Mesendoderm (in vitro differentiated cells): Measurements from ENCODE around the gene MLF2.

Experiments used
- DNase-seq: peaks from one replicate; pipeline ENCODE4 v3.0.0; 2013
- H2AK5ac ChIP-seq: 2 replicates; pipeline ENCODE4 v1.6.1; 2013; ENCODE audit warnings: low read length, inconsistent platforms
- H2BK120ac ChIP-seq: 2 replicates; pipeline ENCODE4 v1.6.1; 2013; ENCODE audit warnings: low read depth, mild to moderate bottlenecking, low read length, moderate library complexity, mixed read lengths
- H2BK15ac ChIP-seq: replicated peaks from 2 replicates; pipeline ENCODE4 v1.6.1; 2013; ENCODE audit warnings: low read depth, mild to moderate bottlenecking, moderate library complexity
- H2BK5ac ChIP-seq: 2 replicates; pipeline ENCODE4 v1.6.1; 2013; ENCODE audit warnings: low read length, inconsistent platforms
- H3K18ac ChIP-seq: 2 replicates; pipeline ENCODE4 v1.6.1; 2013; ENCODE audit warnings: mild to moderate bottlenecking, low read length, mixed read lengths
- H3K23ac ChIP-seq: one replicate; pipeline ENCODE4 v1.6.1; 2013; ENCODE audit warnings: low read length
- H3K27ac ChIP-seq: 2 replicates; pipeline ENCODE4 v1.5.1; 2013; ENCODE audit warnings: low read depth, mild to moderate bottlenecking, inconsistent platforms, low read length, moderate library complexity
- H3K27me3 ChIP-seq: 2 replicates; pipeline ENCODE4 v1.6.1; 2013; ENCODE audit warnings: low read length, control low read depth, mild to moderate bottlenecking, inconsistent platforms; ENCODE audit not compliant: insufficient read depth, poor library complexity
- H3K36me3 ChIP-seq: 2 replicates; pipeline ENCODE4 v1.6.1; 2013; ENCODE audit warnings: low read length, inconsistent platforms; ENCODE audit not compliant: control insufficient read depth, insufficient read depth
- H3K4ac ChIP-seq: one replicate; pipeline ENCODE4 v1.6.1; 2013; ENCODE audit warnings: low read depth, mild to moderate bottlenecking, low read length, moderate library complexity
- H3K4me1 ChIP-seq: 2 replicates; pipeline ENCODE4 v1.6.1; 2013; ENCODE audit warnings: low read depth, low read length, inconsistent platforms; ENCODE audit not compliant: control insufficient read depth
- H3K4me2 ChIP-seq: 2 replicates; pipeline ENCODE4 v1.6.1; 2013; ENCODE audit warnings: low read length
- H3K4me3 ChIP-seq: 2 replicates; pipeline ENCODE4 v1.5.1; 2013; ENCODE audit warnings: mild to moderate bottlenecking, low read length
- H3K56ac ChIP-seq: one replicate; pipeline ENCODE4 v1.6.1; 2013; ENCODE audit warnings: low read length
- H3K79me1 ChIP-seq: 2 replicates; pipeline ENCODE4 v1.6.1; 2013; ENCODE audit warnings: low read length, inconsistent platforms
- H3K79me2 ChIP-seq: 2 replicates; pipeline ENCODE4 v1.6.1; 2013; ENCODE audit warnings: mild to moderate bottlenecking, low read length; ENCODE audit not compliant: control insufficient read depth, insufficient read depth
- H3K9ac ChIP-seq: 2 replicates; pipeline ENCODE4 v1.6.1; 2013; ENCODE audit warnings: low read length, inconsistent platforms
- H4K5ac ChIP-seq: one replicate; pipeline ENCODE4 v1.6.1; 2013; ENCODE audit warnings: low read length
- H4K8ac ChIP-seq: one replicate; pipeline ENCODE4 v1.6.1; 2013; ENCODE audit warnings: low read depth, mild to moderate bottlenecking, control low read depth, low read length, moderate library complexity
- WGBS: extraction: QIAGEN DNeasy Blood & Tissue Kit; methylation state at CpG from one replicate; pipeline ENCODE4 v1.1.7; 2013; ENCODE audit warnings: low lambda C conversion rate, missing lambda C conversion rate; ENCODE audit not compliant: insufficient coverage; ENCODE audit errors: extremely low coverage; 5-methylcytosine and 5-hydroxymethylcytosine counted together

The MLF2 gene

DNA sequence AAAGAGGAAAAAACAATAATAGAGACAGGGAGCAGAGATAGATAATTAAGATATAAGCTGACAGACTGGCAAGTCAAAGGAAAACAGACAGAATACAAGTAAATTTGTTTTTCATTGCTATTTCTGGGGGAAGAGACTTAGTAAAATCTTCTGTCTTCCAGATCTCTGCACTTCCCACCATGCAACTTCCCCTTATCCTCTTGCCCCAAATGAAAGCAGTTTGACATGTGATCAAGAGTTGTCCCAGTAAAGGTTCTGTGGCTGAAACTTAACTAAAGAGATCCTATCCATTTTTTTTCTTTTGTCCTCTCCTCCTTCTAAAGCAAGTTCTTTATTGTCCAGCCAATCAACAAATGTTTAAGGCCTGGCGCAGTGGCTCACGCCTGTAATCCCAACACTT, 1.5 kb upstream of the MLF2 start:
- H3K4me1 ChIP-seq: peaks cover 4% of the 10 kb centered on the region
- H3K27me3 ChIP-seq: no peaks in the 10 kb centered on the region
- H3K9ac ChIP-seq: peak overlapping the region; percentile 67
- H3K4me2 ChIP-seq: no peak overlapping the region
- no peak overlapping the region for H4K8ac ChIP-seq
- H3K27ac ChIP-seq: no peak overlapping the region
- no peak overlapping the region for H2AK5ac ChIP-seq
- no peak overlapping the region for H3K23ac ChIP-seq
- peaks cover 10% of the 10 kb centered on the region for H3K79me2 ChIP-seq
- peaks cover 12% of the 10 kb centered on the region for H3K79me1 ChIP-seq
- no CpG with 5 or more reads among the region's 2 CpGs for WGBS
- H3K36me3 ChIP-seq: peaks cover 7% of the 10 kb centered on the region
- no peak overlapping the region for H2BK120ac ChIP-seq
- no peak overlapping the region for H3K18ac ChIP-seq
- no peak overlapping the region for H3K56ac ChIP-seq
- H2BK5ac ChIP-seq: no peak overlapping the region
- H2BK15ac ChIP-seq: no peak overlapping the region
- H4K5ac ChIP-seq: no peak overlapping the region
- H3K4ac ChIP-seq: no peak overlapping the region
- no peak for DNase-seq
- no peak overlapping the region for H3K4me3 ChIP-seq

DNA sequence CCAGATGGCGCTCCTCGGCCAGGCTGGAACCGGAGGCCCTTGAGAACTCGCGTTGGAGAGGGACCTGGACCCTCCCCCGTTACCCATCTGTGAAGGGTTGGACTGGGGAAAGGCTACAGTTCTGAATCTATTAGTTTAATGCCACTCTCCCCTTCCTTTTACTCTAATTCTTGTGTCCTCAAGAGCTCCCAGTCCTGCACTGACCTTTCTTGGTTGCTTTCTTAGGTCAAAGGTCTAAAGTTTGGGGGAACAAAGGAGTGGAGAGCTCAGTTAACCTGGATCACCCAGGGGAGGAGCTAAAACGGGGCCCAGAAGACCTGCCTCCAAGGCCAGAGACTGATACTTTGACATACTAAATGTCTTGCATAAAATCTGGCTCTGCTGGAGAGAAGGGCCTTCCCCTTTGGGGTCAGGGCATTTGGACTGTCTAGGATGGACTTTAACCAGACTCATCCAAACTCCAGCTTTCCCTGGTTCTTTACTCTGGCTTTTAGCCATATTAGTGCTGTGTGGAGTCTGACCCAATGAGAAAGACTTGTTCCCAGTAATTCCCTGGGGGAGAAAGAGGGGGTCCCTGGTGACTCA, 923 bp upstream of the MLF2 start:
- Histone ChIP-seq H3K27ac (no peak overlapping the region), H3K4ac (no peak overlapping the region), H3K79me1 (peaks cover 12% of the 10 kb centered on the region), H2BK5ac (no peak overlapping the region), H2AK5ac (no peak overlapping the region), H3K56ac (peak overlapping the region; percentile 86), H3K36me3 (peaks cover 10% of the 10 kb centered on the region), H3K18ac (no peak overlapping the region), H3K4me2 (peak overlapping the region; percentile 30), H3K9ac (peak overlapping the region; percentile 67), H3K79me2 (peaks cover 10% of the 10 kb centered on the region), H3K4me3 (no peak overlapping the region), H3K27me3 (no peaks in the 10 kb centered on the region), H3K23ac (no peak overlapping the region), H4K5ac (no peak overlapping the region), H3K4me1 (peaks cover 4% of the 10 kb centered on the region), H4K8ac (peak overlapping the region; percentile 59), H2BK120ac (no peak overlapping the region), H2BK15ac (peak overlapping the region; percentile 25)
- DNase-seq: no peak
- no CpG with 5 or more reads among the region's 7 CpGs for WGBS

- no peak overlapping the region for H2AK5ac ChIP-seq
- H4K8ac ChIP-seq: no peak overlapping the region
- H3K18ac ChIP-seq: peak overlapping the region; percentile 44
- H3K79me2 ChIP-seq: peaks cover 10% of the 10 kb centered on the region
- H3K23ac ChIP-seq: no peak overlapping the region
- no peaks in the 10 kb centered on the region for H3K27me3 ChIP-seq
- H3K4me3 ChIP-seq: peak overlapping the region; percentile 87
- H3K4me2 ChIP-seq: peak overlapping the region; percentile 61
- no peak overlapping the region for H2BK15ac ChIP-seq
- H3K36me3 ChIP-seq: peaks cover 15% of the 10 kb centered on the region
- H3K27ac ChIP-seq: peak overlapping the region; percentile 71
- H3K56ac ChIP-seq: peak overlapping the region; percentile 98
- H2BK5ac ChIP-seq: peak overlapping the region; percentile 71
- peak overlapping the region; percentile 96 for H3K9ac ChIP-seq
- peak; percentile 77 for DNase-seq
- H3K4me1 ChIP-seq: peaks cover 4% of the 10 kb centered on the region
- H3K4ac ChIP-seq: peak overlapping the region; percentile 0
- peaks cover 12% of the 10 kb centered on the region for H3K79me1 ChIP-seq
- H4K5ac ChIP-seq: no peak overlapping the region
- no CpG with 5 or more reads among the region's 24 CpGs for WGBS
- no peak overlapping the region for H2BK120ac ChIP-seq
Observed at GRCh38 chr12:6752167-6752920, 597 bp downstream of the MLF2 start.

GRCh38 chr12:6751767-6752166, 1.2 kb downstream of the MLF2 start:
- peak overlapping the region; percentile 96 for H3K9ac ChIP-seq
- H3K79me2 ChIP-seq: peaks cover 10% of the 10 kb centered on the region
- WGBS: no CpG with 5 or more reads among the region's 7 CpGs
- H3K4me3 ChIP-seq: no peak overlapping the region
- H3K4me2 ChIP-seq: peak overlapping the region; percentile 61
- peaks cover 4% of the 10 kb centered on the region for H3K4me1 ChIP-seq
- H3K27me3 ChIP-seq: no peaks in the 10 kb centered on the region
- H4K5ac ChIP-seq: no peak overlapping the region
- H3K79me1 ChIP-seq: peaks cover 12% of the 10 kb centered on the region
- no peak overlapping the region for H2BK5ac ChIP-seq
- H3K4ac ChIP-seq: no peak overlapping the region
- peak overlapping the region; percentile 98 for H3K56ac ChIP-seq
- H3K36me3 ChIP-seq: peaks cover 19% of the 10 kb centered on the region
- H3K18ac ChIP-seq: no peak overlapping the region
- no peak for DNase-seq
- H3K23ac ChIP-seq: no peak overlapping the region
- no peak overlapping the region for H2AK5ac ChIP-seq
- H2BK15ac ChIP-seq: no peak overlapping the region
- no peak overlapping the region for H4K8ac ChIP-seq
- no peak overlapping the region for H2BK120ac ChIP-seq
- no peak overlapping the region for H3K27ac ChIP-seq

DNA sequence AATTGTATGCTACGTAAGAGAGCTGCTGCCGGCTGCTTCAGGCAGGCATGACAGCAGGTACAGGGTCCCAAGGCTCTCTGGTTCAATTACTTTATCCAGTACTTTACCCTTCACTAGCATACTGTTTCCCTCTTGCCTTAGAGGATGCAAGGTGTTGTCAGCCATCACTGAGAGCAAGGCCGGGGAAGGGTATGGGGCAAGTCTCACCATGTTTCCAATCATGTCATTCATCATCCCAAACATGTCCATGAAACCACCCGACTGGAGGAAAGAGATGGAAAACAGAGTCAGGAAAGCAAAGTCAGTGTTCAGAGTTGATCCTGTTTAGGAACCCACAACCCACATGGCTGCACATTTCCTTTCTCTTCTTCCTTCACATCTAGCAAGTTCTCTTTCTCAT, 2.4 kb downstream of the MLF2 start:
- peaks cover 22% of the 10 kb centered on the region for H3K36me3 ChIP-seq
- H3K9ac ChIP-seq: no peak overlapping the region
- H3K79me1 ChIP-seq: peaks cover 12% of the 10 kb centered on the region

More for the DNA sequence above, 2.4 kb downstream of the MLF2 start:
- peaks cover 4% of the 10 kb centered on the region for H3K4me1 ChIP-seq
- H2BK5ac ChIP-seq: no peak overlapping the region
- WGBS: no CpG with 5 or more reads among the region's 4 CpGs
- no peak overlapping the region for H2AK5ac ChIP-seq
- DNase-seq: no peak
- no peak overlapping the region for H3K56ac ChIP-seq
- no peak overlapping the region for H3K4me2 ChIP-seq
- no peak overlapping the region for H2BK15ac ChIP-seq
- no peak overlapping the region for H3K4ac ChIP-seq
- no peak overlapping the region for H4K8ac ChIP-seq
- no peak overlapping the region for H4K5ac ChIP-seq
- H3K18ac ChIP-seq: no peak overlapping the region
- no peak overlapping the region for H3K4me3 ChIP-seq
- no peak overlapping the region for H3K27ac ChIP-seq
- peaks cover 10% of the 10 kb centered on the region for H3K79me2 ChIP-seq
- H2BK120ac ChIP-seq: no peak overlapping the region
- H3K27me3 ChIP-seq: no peaks in the 10 kb centered on the region
- H3K23ac ChIP-seq: no peak overlapping the region
